GM18520 (cell line): ENCODE data around the gene IL3.

Experiments
- ATAC-seq: cut with Tn5 transposase; IDR thresholded peaks from one replicate; pipeline ENCODE4 v1.9.1; 2021; ENCODE audit not compliant: unreplicated experiment

IL3 gene, protein sequence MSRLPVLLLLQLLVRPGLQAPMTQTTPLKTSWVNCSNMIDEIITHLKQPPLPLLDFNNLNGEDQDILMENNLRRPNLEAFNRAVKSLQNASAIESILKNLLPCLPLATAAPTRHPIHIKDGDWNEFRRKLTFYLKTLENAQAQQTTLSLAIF

DNA sequence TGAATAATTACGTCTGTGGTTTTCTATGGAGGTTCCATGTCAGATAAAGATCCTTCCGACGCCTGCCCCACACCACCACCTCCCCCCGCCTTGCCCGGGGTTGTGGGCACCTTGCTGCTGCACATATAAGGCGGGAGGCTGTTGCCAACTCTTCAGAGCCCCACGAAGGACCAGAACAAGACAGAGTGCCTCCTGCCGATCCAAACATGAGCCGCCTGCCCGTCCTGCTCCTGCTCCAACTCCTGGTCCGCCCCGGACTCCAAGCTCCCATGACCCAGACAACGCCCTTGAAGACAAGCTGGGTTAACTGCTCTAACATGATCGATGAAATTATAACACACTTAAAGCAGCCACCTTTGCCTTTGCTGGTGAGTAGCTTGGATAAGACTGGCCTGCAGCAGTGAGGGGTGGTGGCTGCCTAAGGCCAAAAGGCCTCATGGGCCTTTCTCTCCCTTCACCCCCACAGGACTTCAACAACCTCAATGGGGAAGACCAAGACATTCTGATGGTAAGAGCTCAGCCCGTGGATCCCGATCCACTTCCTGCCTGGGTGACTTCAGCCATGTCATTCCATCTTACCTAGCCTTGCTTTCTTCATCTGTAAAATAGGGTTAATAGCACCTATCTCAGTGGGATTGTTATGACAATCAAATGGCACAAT is at the start of gene IL3:
Gene IL3, plus strand, starts transcription at position 155 of the 661 bp plus-strand sequence. Its CDS starts 52 bp downstream, at position 207.
- no peak for ATAC-seq

DNA sequence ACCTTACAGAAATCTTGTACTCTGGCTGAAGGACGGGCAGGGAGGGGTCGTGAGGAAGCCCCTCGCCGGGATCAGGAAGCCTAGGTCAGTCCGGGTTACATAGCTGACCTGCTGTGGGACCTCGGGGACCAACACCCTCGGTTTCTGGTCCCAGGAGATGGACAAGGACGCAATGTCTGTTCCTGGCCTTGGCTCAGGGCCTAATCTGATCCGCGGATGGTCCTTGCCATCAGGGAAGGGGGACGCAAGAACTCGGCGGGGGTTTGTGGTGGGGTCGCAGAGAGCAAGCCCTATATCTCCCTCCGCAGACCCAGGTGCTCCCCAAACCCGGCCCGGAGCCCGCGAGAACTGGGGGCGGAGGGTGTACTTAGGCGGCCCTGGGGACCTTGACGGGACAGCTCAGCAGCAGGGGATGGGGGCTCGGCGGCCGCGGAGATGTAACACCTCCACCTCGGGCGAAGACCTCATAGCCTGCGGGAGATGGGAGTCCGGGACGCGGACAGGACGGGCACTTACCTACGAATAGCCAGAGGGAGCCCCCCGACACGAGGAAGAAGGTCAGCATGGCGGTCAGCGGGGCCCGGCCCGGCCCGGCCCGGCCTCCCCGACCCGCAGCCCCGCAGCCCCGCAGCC is 49.4 kb upstream of the IL3 start:
- no peak for ATAC-seq

DNA sequence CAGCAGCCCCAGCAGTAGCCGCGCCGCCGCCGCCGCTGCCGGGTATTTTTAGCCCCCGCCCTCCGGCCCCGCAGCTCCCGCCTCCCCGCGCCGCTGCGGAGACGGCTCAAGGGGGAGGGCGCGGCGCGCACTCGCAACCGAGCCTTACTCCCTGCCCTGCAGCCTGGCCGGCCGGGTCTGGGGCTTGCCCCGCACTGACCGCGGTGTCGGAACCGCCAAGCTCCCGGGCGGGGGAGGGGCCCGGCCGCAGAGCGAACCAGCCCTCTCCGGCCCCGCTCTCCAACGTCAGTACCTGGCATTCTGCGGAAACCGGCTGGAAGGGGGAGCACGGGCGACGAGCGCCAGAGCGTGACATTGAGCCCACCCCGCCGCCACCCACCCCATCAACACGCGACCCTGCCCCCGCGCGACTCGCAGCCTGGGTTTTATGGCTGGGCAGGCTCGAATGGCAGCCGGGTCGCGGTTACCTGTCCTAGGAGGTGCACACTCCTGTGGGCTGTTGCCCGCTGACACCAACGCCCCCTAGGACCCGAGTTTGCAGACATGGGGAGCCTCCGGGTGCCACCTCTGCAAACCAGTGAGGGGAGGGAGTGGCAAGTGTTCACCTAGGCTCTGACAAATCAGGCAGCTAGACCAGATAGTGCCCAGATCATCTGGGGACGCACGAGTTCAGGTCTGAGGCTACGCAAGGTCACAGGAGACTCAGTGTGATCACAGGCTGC is 48.7 kb upstream of the IL3 start, which contains the start of gene ACSL6:
Gene ACSL6, minus strand, starts transcription at position 37 of the 722 bp plus-strand sequence. CDS start 105 bp downstream, outside the sequence.
- ATAC-seq = no peak

DNA sequence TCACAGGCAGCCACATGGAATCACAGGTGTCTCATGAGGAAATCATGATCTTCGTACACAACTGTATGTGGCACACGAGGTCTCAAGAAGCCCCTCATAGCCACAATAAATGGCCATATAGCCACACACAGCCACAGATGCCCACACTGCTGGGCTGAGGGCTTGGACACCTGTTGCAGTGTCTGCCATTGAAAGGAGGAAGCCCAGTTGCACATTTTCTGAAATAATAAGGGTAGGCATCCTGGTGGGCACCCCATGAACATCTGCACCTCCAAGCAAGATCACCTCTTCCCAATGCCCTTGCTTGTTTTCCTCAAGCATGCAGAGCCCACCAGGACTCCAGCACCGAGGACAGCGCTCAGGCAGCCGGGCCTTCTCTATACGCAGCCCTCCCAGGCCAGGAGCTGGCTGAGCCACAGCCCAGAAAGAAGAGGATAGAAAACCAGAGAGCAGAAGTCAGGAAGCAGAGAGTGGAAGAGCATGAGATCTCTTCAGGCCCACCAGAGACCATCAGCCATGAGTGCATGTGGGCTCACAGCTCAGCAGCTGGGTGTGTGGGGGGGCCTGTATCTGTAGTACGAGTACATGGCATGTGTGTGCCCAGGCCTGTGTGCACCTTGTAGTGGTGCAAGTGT is 48.0 kb upstream of the IL3 start:
- no peak for ATAC-seq

DNA sequence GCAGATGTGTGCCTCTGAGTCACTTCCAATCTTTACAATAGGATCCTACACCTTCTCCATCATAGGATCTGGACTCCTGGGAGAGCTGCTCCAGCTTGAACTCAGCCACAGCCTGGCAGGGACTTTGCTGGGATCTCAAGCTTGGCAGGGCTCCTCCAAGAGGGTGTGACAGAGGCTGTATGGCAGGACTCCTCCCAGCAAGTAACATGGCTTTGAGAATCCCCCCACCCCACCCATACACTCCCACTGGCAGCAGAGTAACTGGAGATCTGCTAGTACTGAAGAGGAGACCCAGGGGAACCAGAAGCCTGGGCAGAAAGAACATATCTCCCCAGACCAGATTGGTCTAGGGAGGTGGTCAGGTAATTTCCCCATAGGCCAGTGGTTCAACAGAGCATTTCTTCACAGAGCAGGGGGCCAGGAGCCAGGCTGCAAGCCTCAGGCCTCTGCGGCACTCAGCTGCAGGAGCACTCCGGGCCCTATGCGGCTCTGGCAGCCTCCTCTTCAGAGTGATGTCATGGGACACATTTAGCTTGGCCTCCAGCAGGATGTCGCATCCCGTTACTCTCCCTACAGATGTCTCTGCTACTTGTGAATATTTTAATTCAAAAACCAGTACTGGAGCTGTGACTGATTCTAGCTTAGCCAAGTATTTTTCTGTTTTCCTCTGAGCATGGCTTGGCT is 47.3 kb upstream of the IL3 start:
- no peak for ATAC-seq

DNA sequence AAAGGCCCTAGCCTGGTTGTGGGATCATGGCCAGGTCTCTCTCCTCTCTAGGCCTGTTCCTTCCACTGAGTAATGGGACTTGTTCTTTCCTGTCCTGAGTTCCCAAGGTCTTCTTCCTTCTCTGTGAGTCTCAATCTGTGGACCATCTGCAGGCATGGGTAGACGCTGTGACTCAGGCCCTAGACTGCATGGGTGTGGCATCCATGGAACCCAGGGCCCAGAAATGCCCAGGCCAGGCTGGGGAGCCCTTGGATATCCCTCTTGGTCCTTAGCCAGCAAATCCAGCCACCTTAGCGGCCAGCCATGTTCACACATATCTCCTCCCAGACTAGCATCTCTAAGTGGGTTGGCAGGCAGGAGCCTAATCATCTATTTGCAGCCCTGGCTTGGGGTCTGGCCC is 46.7 kb upstream of the IL3 start:
- no peak for ATAC-seq

DNA sequence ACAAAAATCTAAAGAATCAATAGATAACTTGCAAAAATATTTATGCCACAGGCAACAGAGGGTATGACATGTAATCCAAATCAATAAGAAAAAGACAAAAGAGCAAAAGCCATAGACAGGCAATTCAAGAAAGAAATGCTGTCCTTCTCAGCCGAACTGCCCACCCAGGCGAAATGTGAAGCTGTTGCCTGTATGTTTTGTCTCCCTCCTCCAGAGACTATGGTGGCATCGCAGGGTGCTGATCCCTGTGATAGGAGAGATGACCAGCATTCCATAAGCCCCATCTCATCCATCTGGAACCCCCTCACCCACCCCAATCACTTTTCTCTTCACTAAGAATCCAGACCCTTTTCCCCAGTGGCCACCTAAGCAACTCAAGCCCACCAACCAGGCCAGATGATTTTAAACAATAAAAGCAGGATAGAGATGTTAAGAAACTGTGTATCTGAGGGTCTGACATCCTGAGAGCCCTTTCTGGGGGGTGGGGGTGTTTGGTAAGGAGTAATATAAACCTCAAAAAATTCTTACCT is 43.7 kb upstream of the IL3 start:
- ATAC-seq = no peak

DNA sequence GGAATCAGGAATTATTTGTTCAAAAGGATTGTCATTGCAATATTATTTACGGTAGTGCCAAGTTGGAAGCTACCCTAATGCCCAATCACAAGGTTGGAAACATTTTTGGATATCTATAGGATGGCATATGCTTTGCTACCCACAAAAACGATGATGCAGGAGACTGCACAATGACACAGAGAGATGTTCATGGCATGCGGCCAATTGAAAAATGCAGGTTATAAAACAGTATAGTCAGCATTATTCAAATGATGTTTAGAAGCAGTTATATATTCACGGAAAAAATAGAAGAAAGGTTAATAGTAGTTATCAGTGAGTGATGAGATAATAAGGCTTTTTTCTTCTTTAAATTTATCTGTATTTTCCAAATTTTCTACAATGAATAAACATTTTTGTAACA is 43.1 kb upstream of the IL3 start:
- no peak for ATAC-seq

DNA sequence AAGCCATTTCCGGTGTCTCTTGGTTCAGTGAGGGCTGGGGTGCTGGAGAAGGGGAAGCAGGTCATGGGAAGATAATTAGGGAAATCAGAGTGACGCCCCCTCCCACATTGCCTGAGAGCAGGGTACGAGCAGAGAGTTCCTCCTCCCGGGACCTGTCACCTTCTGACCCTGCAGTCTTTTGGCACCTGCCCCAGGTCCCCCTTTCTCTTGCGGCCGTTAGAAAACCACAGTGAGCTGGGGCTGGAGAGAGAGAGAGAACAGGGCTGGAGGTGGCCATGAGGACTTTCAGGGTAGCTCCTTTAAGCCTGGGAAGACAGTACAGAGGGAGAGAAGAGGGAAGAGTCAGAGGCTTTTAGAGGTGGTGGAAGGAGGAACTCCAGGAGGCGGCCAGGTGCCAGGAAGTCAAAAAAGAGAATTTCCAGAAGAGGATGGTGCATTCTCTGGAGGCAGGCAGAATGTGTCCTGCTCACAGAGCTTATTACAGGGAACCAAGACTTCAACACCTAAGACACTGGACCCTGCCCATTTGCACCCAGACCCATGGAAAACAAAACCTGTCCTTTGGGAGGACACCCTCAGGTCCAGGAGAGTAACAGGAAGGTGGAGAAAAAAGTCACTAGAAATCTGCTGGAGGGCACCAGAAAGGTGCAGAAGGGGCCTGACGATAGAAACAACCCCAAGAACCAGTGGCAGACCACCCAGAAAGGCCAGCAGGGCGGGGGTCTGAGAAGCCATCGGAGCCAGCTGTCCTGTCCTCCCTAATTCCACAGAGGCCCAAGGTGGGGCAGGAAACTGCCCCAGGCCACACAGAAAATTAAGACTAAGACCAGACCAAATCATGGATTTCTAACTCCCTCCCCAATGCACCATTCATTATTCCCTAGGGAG is 42.5 kb upstream of the IL3 start:
- ATAC-seq = no peak

DNA sequence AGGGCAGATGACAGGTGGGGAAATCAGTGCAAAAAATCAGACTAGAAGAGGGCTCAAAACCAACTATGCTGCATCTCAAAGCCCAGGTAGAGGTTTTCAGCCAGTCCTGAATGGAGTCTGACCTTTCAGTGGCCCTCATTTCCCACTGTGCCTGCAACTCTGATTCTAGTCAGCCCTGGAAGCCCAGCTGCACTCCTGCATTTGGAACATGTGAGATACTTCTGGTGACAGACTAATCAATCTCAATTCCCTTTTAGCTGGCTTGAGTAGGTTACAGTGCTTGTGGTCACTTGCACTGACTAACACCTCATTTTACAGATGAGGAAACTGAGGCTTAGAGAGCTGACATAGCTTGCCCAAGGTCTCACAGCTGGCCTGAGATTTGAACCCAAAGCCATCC is 41.1 kb upstream of the IL3 start:
- ATAC-seq = no peak

DNA sequence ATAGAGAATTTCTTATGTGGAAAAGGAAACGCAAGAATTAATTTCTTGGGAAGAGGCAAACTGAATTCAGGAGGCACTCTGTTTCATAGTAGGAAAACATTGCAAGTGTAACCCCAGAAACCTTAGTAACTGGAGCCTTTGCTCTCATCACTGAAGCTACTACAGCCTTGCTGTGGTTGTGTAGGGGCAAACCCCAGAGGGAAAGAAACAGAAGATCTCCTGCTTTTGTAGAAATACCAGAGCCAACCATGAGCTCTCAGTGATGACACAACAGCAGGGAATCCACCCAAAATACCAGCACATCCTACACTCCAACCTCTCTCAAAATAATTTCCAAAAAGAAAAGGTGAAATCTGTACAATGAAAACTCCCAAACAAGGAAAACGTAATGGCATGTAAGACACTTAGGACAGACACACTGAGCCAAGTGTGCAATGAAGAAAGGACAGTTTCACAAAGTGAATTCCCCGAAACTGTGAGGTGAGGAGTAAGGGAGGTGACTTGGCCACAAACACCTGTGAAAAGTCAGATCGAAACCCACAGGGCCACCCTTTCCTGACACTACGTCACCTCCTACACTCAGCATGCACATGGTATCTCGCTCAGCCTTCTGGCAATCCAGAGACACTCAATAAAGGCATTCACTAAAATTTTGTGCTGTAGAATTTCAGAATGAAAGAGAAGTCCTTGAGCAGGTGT is 40.4 kb upstream of the IL3 start:
- peak; percentile 93 for ATAC-seq

DNA sequence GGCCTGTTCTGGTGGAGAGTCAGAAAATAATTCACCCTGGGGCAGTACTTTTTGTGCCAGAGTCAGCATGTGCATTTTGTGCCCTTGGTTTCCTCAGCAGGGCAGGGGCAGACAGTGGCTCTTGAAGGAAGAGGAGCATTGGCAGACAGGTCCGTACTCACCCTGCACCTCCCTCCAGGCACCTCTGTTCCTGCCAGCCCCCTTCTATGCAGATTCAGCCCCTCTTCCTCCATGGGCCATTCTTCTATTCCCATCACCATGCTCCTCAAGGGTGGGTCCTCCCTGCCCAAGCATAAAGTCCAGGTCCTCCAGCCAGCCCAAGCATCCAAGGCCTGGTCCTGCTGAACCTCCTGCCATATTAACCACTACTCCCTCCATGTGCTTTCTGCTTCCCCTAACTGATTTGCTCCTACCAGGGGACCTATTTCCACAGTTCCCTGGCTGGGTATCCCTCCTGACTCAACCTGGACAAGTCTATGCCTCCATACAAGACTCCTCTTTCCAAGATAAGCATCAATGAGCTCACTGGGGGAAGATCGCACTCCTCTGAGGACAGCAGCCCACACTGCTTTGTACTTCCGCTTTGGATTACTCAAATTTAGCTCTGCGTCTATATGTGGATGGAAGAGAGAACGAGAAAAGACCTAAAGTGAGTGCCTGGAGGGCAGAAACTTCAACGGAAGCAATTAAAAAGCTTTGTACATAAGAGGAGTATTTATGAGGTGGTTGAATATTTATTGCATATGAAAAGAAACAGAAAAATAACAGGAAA is 39.7 kb upstream of the IL3 start:
- ATAC-seq = no peak

DNA sequence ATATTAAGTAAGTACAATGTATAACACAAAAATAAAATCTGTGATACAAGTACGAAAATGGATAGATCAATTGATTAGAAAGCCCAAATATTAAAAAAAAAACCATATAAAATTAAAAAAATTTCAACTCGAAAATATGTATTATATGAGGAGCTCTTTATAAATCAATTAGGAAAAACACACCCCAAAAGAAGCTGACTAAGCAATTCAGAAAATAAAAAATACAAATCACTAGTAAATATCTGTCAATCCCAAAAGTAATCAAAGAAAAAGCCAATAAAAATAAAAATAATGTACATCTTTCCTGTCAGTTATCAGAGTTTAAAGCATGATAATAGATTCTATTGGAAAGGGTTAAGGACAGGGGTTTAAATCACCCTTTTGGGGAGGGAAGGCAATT is 38.8 kb upstream of the IL3 start:
- ATAC-seq = no peak

DNA sequence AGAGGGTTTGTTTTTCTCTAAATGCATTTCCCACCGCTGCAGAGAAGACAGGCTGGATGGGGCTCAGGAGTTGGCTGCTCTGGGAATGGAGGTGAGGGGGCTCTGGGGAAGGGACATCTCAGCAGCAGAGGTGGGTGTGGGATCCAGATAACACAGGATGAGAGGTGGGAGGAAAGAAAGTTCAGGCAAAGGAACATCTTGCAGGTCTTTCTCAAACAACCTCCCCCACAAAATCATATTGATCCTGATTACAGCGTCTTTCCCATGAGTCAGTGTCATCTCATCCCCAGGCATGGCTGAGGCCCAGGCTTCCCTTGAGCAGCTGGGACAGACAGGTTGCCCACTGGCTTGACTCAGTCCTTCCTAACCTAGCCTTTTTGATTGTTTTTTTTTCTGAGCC is 37.7 kb upstream of the IL3 start:
- no peak for ATAC-seq

DNA sequence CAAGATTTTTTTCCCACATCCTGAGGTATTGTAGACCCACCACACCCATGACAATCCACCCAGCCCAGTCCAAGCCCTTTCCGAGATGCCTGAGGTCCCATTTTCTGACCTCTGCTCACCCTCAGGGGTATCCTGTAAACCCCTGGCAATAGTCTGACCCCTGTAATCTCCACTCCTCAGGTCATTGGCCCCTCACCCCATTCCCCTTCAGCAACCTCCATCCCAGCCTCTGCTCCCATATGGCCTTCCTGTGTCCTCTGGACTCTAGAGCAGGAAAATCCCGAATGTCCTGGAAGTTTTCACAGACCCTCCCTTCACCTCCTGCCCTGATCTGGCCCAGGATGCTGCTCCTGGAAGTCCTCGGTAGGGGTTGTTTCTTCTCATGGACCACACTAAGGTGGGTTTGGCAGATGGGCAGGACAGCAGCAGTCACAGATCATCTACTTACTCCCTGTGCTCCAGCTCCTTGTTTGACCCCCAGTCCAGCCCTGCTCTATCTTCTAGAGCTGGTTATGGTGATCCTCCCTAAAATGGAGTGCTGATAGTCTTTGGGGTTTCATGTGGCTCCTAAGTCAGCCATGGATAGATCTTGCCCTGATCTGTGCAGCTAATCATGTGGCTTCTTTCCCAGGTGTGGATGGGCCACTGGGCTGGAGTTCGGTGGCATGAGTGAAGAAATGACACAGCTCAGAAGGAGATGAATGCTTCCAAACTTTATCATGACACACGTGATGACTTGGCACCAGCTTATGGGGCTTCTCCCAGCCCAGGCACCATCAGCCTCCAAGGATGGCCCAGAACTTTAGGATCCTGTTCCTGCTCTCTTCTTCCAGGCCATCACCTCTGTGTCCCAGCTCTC is 37.0 kb upstream of the IL3 start:
- no peak for ATAC-seq

DNA sequence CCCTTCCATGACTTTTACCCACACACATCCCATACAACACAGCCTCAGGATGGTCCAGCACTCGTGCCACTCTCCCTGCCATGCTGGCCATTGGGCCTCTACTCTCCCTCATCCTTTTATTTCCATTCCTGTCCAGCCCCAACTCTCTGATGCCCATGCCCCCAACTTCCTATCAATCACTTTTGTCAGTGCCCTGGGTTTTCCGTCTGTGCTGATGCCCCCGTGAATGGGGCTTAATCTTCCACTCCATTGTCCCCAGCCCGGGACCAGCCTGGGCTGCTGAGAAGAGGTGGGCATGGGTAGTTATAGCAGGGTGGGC is 36.4 kb upstream of the IL3 start:
- ATAC-seq = no peak

DNA sequence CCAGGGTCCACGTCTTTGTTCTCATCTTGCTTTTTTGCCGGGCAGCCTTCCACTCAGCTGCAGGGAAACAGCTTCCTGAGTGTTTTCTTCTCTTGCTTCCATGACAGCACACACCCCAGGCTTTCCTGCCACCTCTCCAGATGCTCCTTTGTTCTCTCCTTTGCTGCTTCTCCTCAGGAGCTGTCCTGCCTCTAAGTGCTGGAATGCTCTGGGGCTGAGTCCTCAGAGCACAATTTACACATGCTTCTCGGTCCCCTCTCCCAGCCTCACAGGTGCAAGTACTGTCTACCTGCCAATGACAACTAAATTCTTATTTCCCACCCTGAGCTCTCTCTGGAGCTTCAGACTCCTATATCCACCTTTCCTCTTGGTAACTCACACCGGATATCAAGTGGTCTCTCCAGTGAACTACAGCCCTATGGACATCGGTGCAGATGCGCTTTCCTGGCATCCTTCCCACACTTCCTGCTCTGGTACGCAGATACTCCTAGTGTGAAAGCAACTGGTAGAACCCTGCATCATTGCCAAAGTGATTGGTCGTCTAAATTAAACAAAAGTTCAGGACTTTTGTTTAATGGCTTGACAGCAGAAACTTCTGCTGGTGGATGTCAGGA is 35.6 kb upstream of the IL3 start:
- ATAC-seq = no peak
